AG10803 (cell line): ENCODE results near the gene WIF1.
A peak's percentile ranks its signal among the peaks of the same experiment; 100 is the strongest.

Source experiments
- DNase-seq: peaks from one replicate; pipeline ENCODE4 v3.0.0; 2010; ENCODE audit warnings: low read depth
- H3K4me3 ChIP-seq: 2 replicates; pipeline ENCODE4 v1.5.1; 2011; ENCODE audit warnings: mild to moderate bottlenecking, low read length, control low read depth
- CTCF ChIP-seq: conservative IDR thresholded peaks from 2 replicates; pipeline ENCODE4 v1.5.1; 2011; ENCODE audit warnings: mild to moderate bottlenecking, low read length, control low read depth, inconsistent platforms

Gene WIF1

GRCh38 chr12:65121049-65121955, at the start of gene WIF1:
WIF1 (minus strand) TSS chr12:65121305; CDS start chr12:65121191, 114 bp downstream.
- peak within 1 kb of the TSS; percentile 20; the same call in 1 of the 2 replicates for H3K4me3 ChIP-seq
- DNase-seq: no peak
- TF ChIP-seq CTCF: no peak

GRCh38 chr12:65170209-65170881, 49.2 kb upstream of the WIF1 start:
- no peak for TF ChIP-seq CTCF
- DNase-seq: peak; percentile 36
- peak overlapping the region; percentile 93 for H3K4me3 ChIP-seq

- no peak for TF ChIP-seq CTCF
Observed at GRCh38 chr12:65169320-65170208, 48.5 kb upstream of the WIF1 start, which contains the start of gene LEMD3. LEMD3 (plus strand) TSS chr12:65169583; CDS start chr12:65169597, 14 bp downstream.

GRCh38 chr12:65168681-65169319, 47.7 kb upstream of the WIF1 start:
- no peak for TF ChIP-seq CTCF
- no peak for DNase-seq
- peak overlapping the region; percentile 93 for H3K4me3 ChIP-seq

More at GRCh38 chr12:65169320-65170208, 48.5 kb upstream of the WIF1 start, which contains the start of gene LEMD3:
- peak; percentile 81 for DNase-seq
- peak within 1 kb of the TSS; percentile 93 for H3K4me3 ChIP-seq

GRCh38 chr12:65164774-65165173, 43.7 kb upstream of the WIF1 start:
- no peak for DNase-seq
- H3K4me3 ChIP-seq: no peak overlapping the region
- TF ChIP-seq CTCF: no peak

GRCh38 chr12:65164244-65164643, 43.1 kb upstream of the WIF1 start:
- no peak overlapping the region for H3K4me3 ChIP-seq
- TF ChIP-seq CTCF: no peak
- no peak for DNase-seq
